HCT116 (cell line): Measurements from ENCODE around the gene GGT6. TPM values are rescaled to one million over a fixed set of nuclear protein-coding genes. Genes with fewer than 3 reads are reported as not detected.

Experiments
- ATAC-seq: fragments of 200-7000 bp; cut with Tn5 transposase; 2 replicates; pipeline ENCODE4 v1.9.1; 2020; ENCODE audit warnings: mild to moderate bottlenecking, moderate library complexity
- BruUV-seq: library from RNA; stranded (reverse); fragments of 400-500 nt; replicated peaks from 2 replicates; lab custom pipeline; 2021; lab: Mats Ljungman, UMichigan
- CTCF ChIA-PET: fragments of 300-600 bp; sonication (Branson Sonifier 250); formaldehyde crosslinking; loops from one replicate; lab custom pipeline; 2021; ENCODE audit warnings: antibody characterized with exemption; lab: Charles Lee
- POLR2A ChIA-PET: fragments of 300-600, 350-600 bp; sonication (Branson Sonifier 250); formaldehyde crosslinking; loops from one replicate; lab custom pipeline; 2021; ENCODE audit warnings: antibody characterized with exemption; lab: Charles Lee
- RAD21 ChIA-PET, 2 experiments: fragments of 300-600 bp; sonication (Branson Sonifier 250); formaldehyde crosslinking; loops; one replicate each; lab custom pipeline; 2023; ENCODE audit warnings: low total read pairs in 2 of 2; ENCODE audit not compliant: uncharacterized antibody in 2 of 2, unreplicated experiment in 2 of 2, low non-redundant PET in 1 of 2; lab: Charles Lee
- DNase-seq: peaks from one replicate; pipeline ENCODE4 v3.0.0-alpha.2; 2010; ENCODE audit warnings: low read depth, low spot score
- H2AFZ ChIP-seq: fragments of 200-600 bp; shearing (Covaris generic), sonication (generic); 2 replicates; pipeline ENCODE4 v1.6.1; 2017; ENCODE audit warnings: low read depth, mixed run types, mixed read lengths, antibody characterized with exemption, low read length; ENCODE audit not compliant: poor library complexity, severe bottlenecking
- H3K27ac ChIP-seq: 2 replicates; pipeline ENCODE4 v1.5.1; 2012; ENCODE audit warnings: low read depth, low read length
- H3K27me3 ChIP-seq: fragments of 200-600 bp; sonication (generic); 2 replicates; pipeline ENCODE4 v1.6.1; 2016; ENCODE audit warnings: mixed run types, low read length, mixed read lengths; ENCODE audit not compliant: insufficient read depth
- H3K36me3 ChIP-seq, 2 experiments: fragments of 200-500 bp in 1 of 2; fragments of 200-600 bp in 1 of 2; sonication (Bioruptor generic) in 1 of 2; sonication (generic) in 1 of 2; 2 replicates each; pipeline versions ENCODE4 v1.5.1 to v1.6.1; 2014 to 2016; ENCODE audit warnings: low read length in 2 of 2, inconsistent platforms in 1 of 2, mixed read lengths in 1 of 2, mixed run types in 1 of 2; ENCODE audit not compliant: insufficient read depth in 2 of 2, control insufficient read depth in 1 of 2
- H3K4me1 ChIP-seq, 2 experiments: fragments of 200-600 bp in 1 of 2; sonication (generic) in 1 of 2; 2 replicates each; pipeline versions ENCODE4 v1.5.1 to v1.6.1; 2012 to 2017; ENCODE audit warnings: low read length in 2 of 2, inconsistent platforms in 1 of 2, mild to moderate bottlenecking in 1 of 2, mixed read lengths in 1 of 2, mixed run types in 1 of 2, moderate library complexity in 1 of 2; ENCODE audit not compliant: insufficient read depth in 2 of 2, control insufficient read depth in 1 of 2
- H3K4me2 ChIP-seq: fragments of 200-600 bp; sonication (generic); 2 replicates; pipeline ENCODE4 v1.6.1; 2017; ENCODE audit warnings: mixed run types, low read length, mixed read lengths
- H3K4me3 ChIP-seq, 2 experiments: fragments of 200-600 bp in 1 of 2; sonication (generic) in 1 of 2; replicated peaks in 1 of 2; 2 replicates each; pipeline ENCODE4 v1.5.1; 2011 to 2016; ENCODE audit warnings: low read length in 2 of 2, control low read depth in 1 of 2, low read depth in 1 of 2, mild to moderate bottlenecking in 1 of 2, mixed read lengths in 1 of 2, mixed run types in 1 of 2
- H3K79me2 ChIP-seq: fragments of 200-600 bp; sonication (generic); 2 replicates; pipeline ENCODE4 v1.6.1; 2017; ENCODE audit warnings: mild to moderate bottlenecking, mixed run types, low read length, moderate library complexity, mixed read lengths; ENCODE audit not compliant: insufficient read depth
- H3K9ac ChIP-seq: fragments of 200-600 bp; sonication (generic); 2 replicates; pipeline ENCODE4 v1.6.1; 2016; ENCODE audit warnings: low read length, mixed read lengths
- H3K9me2 ChIP-seq: fragments of 200-600 bp; sonication (generic), shearing (Covaris generic); 2 replicates; pipeline ENCODE4 v1.6.1; 2017; ENCODE audit warnings: mixed run types, mild to moderate bottlenecking, moderate library complexity; ENCODE audit not compliant: insufficient read depth
- H3K9me3 ChIP-seq, 2 experiments: fragments of 200-500 bp in 1 of 2; fragments of 200-600 bp in 1 of 2; sonication (Bioruptor generic) in 1 of 2; sonication (generic) in 1 of 2; 2 replicates each; pipeline ENCODE4 v1.6.1; 2014 to 2017; ENCODE audit warnings: low read length in 2 of 2, mixed read lengths in 2 of 2, inconsistent platforms in 1 of 2, low read depth in 1 of 2, mild to moderate bottlenecking in 1 of 2, mixed run types in 1 of 2, moderate library complexity in 1 of 2; ENCODE audit not compliant: control insufficient read depth in 1 of 2, insufficient read depth in 1 of 2
- H4K20me1 ChIP-seq: fragments of 200-600 bp; sonication (generic), shearing (Covaris generic); 2 replicates; pipeline ENCODE4 v1.6.1; 2017; ENCODE audit warnings: mixed run types, mild to moderate bottlenecking, moderate library complexity; ENCODE audit not compliant: insufficient read depth
- EGR1 ChIP-seq: IDR thresholded peaks from 2 replicates; pipeline ENCODE4 v1.6.1; 2012; ENCODE audit warnings: low read depth
- ELF1 ChIP-seq: IDR thresholded peaks from 2 replicates; pipeline ENCODE4 v1.6.1; 2012; ENCODE audit warnings: low read depth, borderline replicate concordance
- EZH2phosphoT487 ChIP-seq: fragments of 200-600 bp; IDR thresholded peaks from 2 replicates; pipeline ENCODE4 v1.6.1; 2018; ENCODE audit warnings: antibody characterized with exemption, borderline replicate concordance
- JUND ChIP-seq: IDR thresholded peaks from 2 replicates; pipeline ENCODE4 v1.6.1; 2012
- POLR2A ChIP-seq: IDR thresholded peaks from 2 replicates; pipeline ENCODE4 v1.7.0; 2011; ENCODE audit warnings: borderline replicate concordance; ENCODE audit not compliant: insufficient read depth, insufficient read length; ENCODE audit errors: extremely low read depth
- RAD21 ChIP-seq: IDR thresholded peaks from 2 replicates; pipeline ENCODE4 v1.6.1; 2012; ENCODE audit warnings: low read depth, mild to moderate bottlenecking
- SIN3A ChIP-seq: IDR thresholded peaks from 2 replicates; pipeline ENCODE4 v1.6.1; 2012; ENCODE audit warnings: low read depth
- SRF ChIP-seq: IDR thresholded peaks from 2 replicates; pipeline ENCODE4 v1.6.1; 2012; ENCODE audit warnings: low read depth
- TCF7L2 ChIP-seq: IDR thresholded peaks from 2 replicates; pipeline ENCODE4 v1.7.0; 2011; ENCODE audit warnings: borderline replicate concordance, inconsistent platforms; ENCODE audit not compliant: insufficient read depth, insufficient read length; ENCODE audit errors: extremely low read depth
- YY1 ChIP-seq: IDR thresholded peaks from 2 replicates; pipeline ENCODE4 v1.6.1; 2011; ENCODE audit warnings: low read length, low read depth, moderate library complexity, mild to moderate bottlenecking; ENCODE audit not compliant: insufficient replicate concordance; ENCODE audit errors: extremely low read depth
- ZNF274 ChIP-seq: fragments of 200-500 bp; sonication (Bioruptor generic); IDR thresholded peaks from 2 replicates; pipeline ENCODE4 v1.6.1; 2014; ENCODE audit warnings: mild to moderate bottlenecking, low read depth, low read length, inconsistent platforms
- intact Hi-C: fragments of 100-400 bp; cut with micrococcal nuclease; formaldehyde crosslinking; loops from 2 replicates; pipeline ENCODE4 v1.10.0; 2022
- total RNA-seq: library from RNA; stranded (reverse); gene quantifications from one replicate; pipeline ENCODE4 v1.2.1, GENCODE V29; 2021; ENCODE audit not compliant: unreplicated experiment
- TF ChIP-seq, protein P1 (sequence below): IDR thresholded peaks from 2 replicates; pipeline ENCODE4 v1.6.1; 2011; ENCODE audit warnings: mild to moderate bottlenecking, low read length, moderate library complexity; ENCODE audit not compliant: insufficient replicate concordance; ENCODE audit errors: extremely low read depth
- TF ChIP-seq, protein P2 (sequence below): IDR thresholded peaks from 2 replicates; pipeline ENCODE4 v1.6.1; 2012
- TF ChIP-seq, protein P3 (sequence below): IDR thresholded peaks from 2 replicates; pipeline ENCODE4 v1.6.1; 2012

Gene GGT6
- total RNA-seq, 1 experiment from 2014 or later: 0.10 TPM

DNA sequence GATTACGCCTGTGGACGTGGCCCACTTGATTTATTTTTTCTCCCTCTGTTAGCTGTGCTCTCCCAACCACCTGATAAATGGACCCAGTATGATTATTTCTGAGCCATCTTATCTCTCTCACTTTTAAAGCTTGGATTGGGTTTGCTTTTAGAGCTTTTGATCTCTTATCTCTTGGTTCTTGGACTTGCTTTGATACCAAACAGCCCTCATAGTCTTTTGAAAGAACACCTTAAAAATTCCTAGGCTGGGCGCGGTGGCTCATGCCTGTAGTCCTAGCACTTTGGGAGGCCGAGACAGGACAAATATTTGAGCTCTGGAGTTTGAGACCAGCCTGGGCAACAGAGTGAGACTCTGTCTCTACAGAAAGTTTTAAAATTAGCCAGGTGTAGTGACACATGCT, 49.8 kb upstream of the GGT6 start:
- ChIA-PET POLR2A (no interaction called here), CTCF (no interaction called here), RAD21 (no interaction called here)
- Histone ChIP-seq H3K9ac (no peak overlapping the region), H3K4me3 (no peak overlapping the region), H4K20me1 (no peaks in the 10 kb centered on the region), H3K4me1 (no peaks in the 10 kb centered on the region), H3K79me2 (no peaks in the 10 kb centered on the region), H3K36me3 (no peaks in the 10 kb centered on the region), H2AFZ (no peak overlapping the region), H3K9me3 (no peaks in the 10 kb centered on the region), H3K9me2 (no peaks in the 10 kb centered on the region), H3K4me2 (no peak overlapping the region), H3K27ac (no peak overlapping the region), H3K27me3 (no peaks in the 10 kb centered on the region)
- BruUV-seq: no TSS peak
- intact Hi-C loops: no loop called here
- TF ChIP-seq, protein P1, sequence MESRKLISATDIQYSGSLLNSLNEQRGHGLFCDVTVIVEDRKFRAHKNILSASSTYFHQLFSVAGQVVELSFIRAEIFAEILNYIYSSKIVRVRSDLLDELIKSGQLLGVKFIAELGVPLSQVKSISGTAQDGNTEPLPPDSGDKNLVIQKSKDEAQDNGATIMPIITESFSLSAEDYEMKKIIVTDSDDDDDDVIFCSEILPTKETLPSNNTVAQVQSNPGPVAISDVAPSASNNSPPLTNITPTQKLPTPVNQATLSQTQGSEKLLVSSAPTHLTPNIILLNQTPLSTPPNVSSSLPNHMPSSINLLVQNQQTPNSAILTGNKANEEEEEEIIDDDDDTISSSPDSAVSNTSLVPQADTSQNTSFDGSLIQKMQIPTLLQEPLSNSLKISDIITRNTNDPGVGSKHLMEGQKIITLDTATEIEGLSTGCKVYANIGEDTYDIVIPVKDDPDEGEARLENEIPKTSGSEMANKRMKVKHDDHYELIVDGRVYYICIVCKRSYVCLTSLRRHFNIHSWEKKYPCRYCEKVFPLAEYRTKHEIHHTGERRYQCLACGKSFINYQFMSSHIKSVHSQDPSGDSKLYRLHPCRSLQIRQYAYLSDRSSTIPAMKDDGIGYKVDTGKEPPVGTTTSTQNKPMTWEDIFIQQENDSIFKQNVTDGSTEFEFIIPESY: no peak
- TF ChIP-seq JUND (no peak), ELF1 (no peak), ZNF274 (no peak), SIN3A (no peak)
- TF ChIP-seq, protein P2, sequence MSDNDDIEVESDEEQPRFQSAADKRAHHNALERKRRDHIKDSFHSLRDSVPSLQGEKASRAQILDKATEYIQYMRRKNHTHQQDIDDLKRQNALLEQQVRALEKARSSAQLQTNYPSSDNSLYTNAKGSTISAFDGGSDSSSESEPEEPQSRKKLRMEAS: no peak
- ATAC-seq: no peak
- no peak for DNase-seq

DNA sequence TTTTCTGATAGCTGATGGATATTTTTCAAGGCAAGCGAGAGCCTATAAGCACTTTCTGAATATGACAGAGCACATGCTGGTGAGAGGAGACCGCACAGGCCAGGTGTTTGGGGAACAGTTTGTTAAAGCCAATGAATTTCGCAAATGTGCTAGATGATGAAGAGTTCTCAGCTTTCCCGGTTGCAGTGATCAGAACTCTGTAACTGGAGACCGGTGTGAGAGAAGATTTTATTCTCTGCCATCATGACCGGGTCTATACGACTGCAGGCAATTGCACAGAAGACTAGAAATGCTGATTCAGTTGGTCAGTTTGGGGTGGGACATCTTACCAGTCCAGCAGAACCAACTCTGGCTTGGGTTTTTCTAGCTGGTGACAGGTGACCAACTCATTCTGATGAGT, 49.4 kb upstream of the GGT6 start:
- intact Hi-C loops: no loop called here
- Histone ChIP-seq H3K9me2 (no peaks in the 10 kb centered on the region), H3K4me3 (no peak overlapping the region), H3K27me3 (no peaks in the 10 kb centered on the region), H3K36me3 (no peaks in the 10 kb centered on the region), H3K4me1 (no peaks in the 10 kb centered on the region), H3K4me2 (no peak overlapping the region), H3K9ac (no peak overlapping the region), H3K9me3 (no peaks in the 10 kb centered on the region), H2AFZ (no peak overlapping the region), H4K20me1 (no peaks in the 10 kb centered on the region), H3K79me2 (no peaks in the 10 kb centered on the region), H3K27ac (no peak overlapping the region)
- CTCF ChIA-PET: no interaction called here
- no peak for DNase-seq
- no TSS peak for BruUV-seq
- no peak for ATAC-seq
- RAD21 ChIA-PET: no interaction called here
- POLR2A ChIA-PET: no interaction called here
- no peak for TF ChIP-seq EZH2phosphoT487
- no peak for TF ChIP-seq TCF7L2
- TF ChIP-seq, protein P2: no peak
- no peak for TF ChIP-seq SIN3A
- no peak for TF ChIP-seq SRF
- TF ChIP-seq RAD21: no peak
- no peak for TF ChIP-seq EGR1
- TF ChIP-seq YY1: no peak
- TF ChIP-seq, protein P3, sequence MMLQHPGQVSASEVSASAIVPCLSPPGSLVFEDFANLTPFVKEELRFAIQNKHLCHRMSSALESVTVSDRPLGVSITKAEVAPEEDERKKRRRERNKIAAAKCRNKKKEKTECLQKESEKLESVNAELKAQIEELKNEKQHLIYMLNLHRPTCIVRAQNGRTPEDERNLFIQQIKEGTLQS: no peak
- TF ChIP-seq, protein P1: no peak
- TF ChIP-seq POLR2A: no peak
